Erythroblast (primary cell): Measurements from ENCODE around the gene CASD1.

Experiments used
- GATA1 ChIP-seq: IDR thresholded peaks from 2 replicates; pipeline ENCODE4 v1.6.1; 2011; ENCODE audit warnings: low read depth, mild to moderate bottlenecking, control low read depth, low read length, moderate library complexity
- POLR2A ChIP-seq: IDR thresholded peaks from 2 replicates; pipeline ENCODE4 v1.6.1; 2011; ENCODE audit warnings: mild to moderate bottlenecking, low read length

DNA sequence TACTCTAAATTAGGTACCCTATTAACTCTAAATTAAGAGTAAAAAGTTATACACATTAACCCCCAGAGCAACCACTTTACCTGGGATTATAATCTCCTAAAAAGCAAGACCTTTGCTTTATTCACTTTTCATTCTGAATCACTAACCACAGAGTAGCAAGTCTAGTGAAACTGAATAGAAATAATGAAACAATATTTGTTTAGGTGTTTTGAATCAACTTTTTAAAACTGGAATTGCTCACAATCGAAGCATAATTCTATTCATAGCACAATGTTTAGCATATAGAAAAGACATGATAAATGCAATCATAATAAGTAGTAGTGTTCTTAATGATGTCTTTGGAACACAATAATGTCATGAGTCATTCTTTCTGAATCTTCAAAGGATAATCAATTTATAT is 37.0 kb upstream of the CASD1 start:
- TF ChIP-seq POLR2A (no peak), GATA1 (no peak)
